Upper lobe of right lung (tissue), 1 donor: ENCODE results near the gene CCNF. TPM values are rescaled to one million over a fixed set of nuclear protein-coding genes. Genes with fewer than 3 reads are reported as not detected.
"Not testable (repeated sequence)": the region's sequence is repeated elsewhere in the genome, so short reads cannot be mapped to it uniquely, and the experiment has no call there.

Experiments
- ATAC-seq: fragments of 200-7000 bp; cut with Tn5 transposase; one replicate; pipeline ENCODE4 v1.9.1; 2020; ENCODE audit warnings: mild to moderate bottlenecking, moderate library complexity
- DNase-seq: peaks from one replicate; pipeline ENCODE4 v3.0.0-alpha.2; 2020
- H3K27ac ChIP-seq: fragments of 200-600 bp; one replicate; pipeline ENCODE4 v1.8.0; 2022
- H3K27me3 ChIP-seq: fragments of 200-600 bp; one replicate; pipeline ENCODE4 v1.8.0; 2022; ENCODE audit warnings: mild to moderate bottlenecking
- H3K36me3 ChIP-seq: fragments of 200-600 bp; one replicate; pipeline ENCODE4 v1.8.0; 2022
- H3K4me1 ChIP-seq: fragments of 200-600 bp; one replicate; pipeline ENCODE4 v1.8.0; 2022
- H3K4me3 ChIP-seq: fragments of 200-600 bp; one replicate; pipeline ENCODE4 v1.8.0; 2022; ENCODE audit warnings: mild to moderate bottlenecking
- H3K9me3 ChIP-seq: fragments of 200-600 bp; one replicate; pipeline ENCODE4 v1.8.0; 2022
- intact Hi-C: fragments of 100-400 bp; cut with DNase I; formaldehyde crosslinking; loops from one replicate; pipeline ENCODE4 v1.11.0; 2022
- long read RNA-seq: library from polyadenylated mRNA; unstranded; transcript quantifications from one replicate; pipeline ENCODE4 v2.0.0, GENCODE V29; 2021
- total RNA-seq: library from RNA; stranded (reverse); fragmentation: NEBNext Ultra II Directional; extraction: Animal tissue kit (Norgen Biotek cat#: 25700); gene quantifications from one replicate; pipeline ENCODE4 v1.2.1, GENCODE V29; 2021
- TF ChIP-seq, protein P1 (sequence below): fragments of 200-600 bp; IDR thresholded peaks from one replicate; pipeline ENCODE4 v1.8.0; 2022; ENCODE audit warnings: antibody characterized with exemption
- donor health status: DM: no; HTN: yes; CAD: no; lungs with severe emphysema.

CCNF gene, protein sequence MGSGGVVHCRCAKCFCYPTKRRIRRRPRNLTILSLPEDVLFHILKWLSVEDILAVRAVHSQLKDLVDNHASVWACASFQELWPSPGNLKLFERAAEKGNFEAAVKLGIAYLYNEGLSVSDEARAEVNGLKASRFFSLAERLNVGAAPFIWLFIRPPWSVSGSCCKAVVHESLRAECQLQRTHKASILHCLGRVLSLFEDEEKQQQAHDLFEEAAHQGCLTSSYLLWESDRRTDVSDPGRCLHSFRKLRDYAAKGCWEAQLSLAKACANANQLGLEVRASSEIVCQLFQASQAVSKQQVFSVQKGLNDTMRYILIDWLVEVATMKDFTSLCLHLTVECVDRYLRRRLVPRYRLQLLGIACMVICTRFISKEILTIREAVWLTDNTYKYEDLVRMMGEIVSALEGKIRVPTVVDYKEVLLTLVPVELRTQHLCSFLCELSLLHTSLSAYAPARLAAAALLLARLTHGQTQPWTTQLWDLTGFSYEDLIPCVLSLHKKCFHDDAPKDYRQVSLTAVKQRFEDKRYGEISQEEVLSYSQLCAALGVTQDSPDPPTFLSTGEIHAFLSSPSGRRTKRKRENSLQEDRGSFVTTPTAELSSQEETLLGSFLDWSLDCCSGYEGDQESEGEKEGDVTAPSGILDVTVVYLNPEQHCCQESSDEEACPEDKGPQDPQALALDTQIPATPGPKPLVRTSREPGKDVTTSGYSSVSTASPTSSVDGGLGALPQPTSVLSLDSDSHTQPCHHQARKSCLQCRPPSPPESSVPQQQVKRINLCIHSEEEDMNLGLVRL
- 3.6 TPM for total RNA-seq
- long read RNA-seq, full-length matches to known transcripts = 1 of 9 reads
- long read RNA-seq, partial matches to known transcripts = 6 of 9 reads
- long read RNA-seq, other reads (novel, unspliced or antisense) = 2 of 9 reads

DNA sequence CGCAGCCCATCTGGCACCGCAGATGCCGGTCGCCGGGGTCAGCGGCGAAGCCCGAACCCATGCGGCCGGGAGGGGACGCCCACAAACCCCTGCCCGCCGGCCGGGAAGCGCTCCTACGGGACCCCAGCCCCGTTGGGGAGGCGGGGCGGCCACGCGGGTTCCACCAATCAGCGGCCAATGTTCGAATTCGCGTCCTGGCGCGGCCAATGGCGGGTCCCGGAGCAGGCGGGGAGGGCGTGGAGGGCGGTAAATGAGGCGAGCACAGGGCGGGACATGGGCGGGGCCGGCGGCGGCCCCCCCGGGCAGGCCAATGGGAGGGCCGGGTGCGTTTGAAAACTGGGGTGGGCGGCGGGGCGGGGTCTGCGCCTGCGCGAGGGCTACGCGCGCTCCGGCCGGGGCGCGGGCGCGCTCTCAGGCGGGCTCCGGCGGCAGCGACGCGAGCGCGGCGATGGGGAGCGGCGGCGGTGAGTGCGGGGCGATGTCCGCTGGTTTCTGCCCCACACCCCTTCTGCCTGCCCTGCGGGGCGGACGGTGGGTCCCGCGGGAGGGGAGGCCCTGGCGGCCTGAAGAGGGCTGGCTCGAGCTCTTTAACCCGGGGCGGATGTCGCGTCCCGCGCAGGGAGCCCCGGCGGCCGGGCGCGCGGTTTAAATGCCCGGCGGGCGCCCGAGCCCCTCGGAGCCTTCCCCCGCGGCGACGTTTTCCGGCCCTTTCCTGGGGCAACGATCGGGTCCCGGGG, at the start of gene CCNF:
CCNF (plus strand) TSS at position 414 of the 737 bp plus-strand sequence; CDS start at position 449, 35 bp downstream.
- TF ChIP-seq, protein P1, sequence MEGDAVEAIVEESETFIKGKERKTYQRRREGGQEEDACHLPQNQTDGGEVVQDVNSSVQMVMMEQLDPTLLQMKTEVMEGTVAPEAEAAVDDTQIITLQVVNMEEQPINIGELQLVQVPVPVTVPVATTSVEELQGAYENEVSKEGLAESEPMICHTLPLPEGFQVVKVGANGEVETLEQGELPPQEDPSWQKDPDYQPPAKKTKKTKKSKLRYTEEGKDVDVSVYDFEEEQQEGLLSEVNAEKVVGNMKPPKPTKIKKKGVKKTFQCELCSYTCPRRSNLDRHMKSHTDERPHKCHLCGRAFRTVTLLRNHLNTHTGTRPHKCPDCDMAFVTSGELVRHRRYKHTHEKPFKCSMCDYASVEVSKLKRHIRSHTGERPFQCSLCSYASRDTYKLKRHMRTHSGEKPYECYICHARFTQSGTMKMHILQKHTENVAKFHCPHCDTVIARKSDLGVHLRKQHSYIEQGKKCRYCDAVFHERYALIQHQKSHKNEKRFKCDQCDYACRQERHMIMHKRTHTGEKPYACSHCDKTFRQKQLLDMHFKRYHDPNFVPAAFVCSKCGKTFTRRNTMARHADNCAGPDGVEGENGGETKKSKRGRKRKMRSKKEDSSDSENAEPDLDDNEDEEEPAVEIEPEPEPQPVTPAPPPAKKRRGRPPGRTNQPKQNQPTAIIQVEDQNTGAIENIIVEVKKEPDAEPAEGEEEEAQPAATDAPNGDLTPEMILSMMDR = no peak
- intact Hi-C loops = no loop called here
- DNase-seq (peak; percentile 99), ATAC-seq (peak; percentile 98)
- no peaks in the 10 kb centered on the region for H3K9me3 ChIP-seq
- H3K36me3 ChIP-seq = no peaks in the 10 kb centered on the region
- no peaks in the 10 kb centered on the region for H3K27me3 ChIP-seq
- peaks cover 13% of the 10 kb centered on the region for H3K4me1 ChIP-seq
- peak within 1 kb of the TSS; percentile 60 for H3K27ac ChIP-seq
- H3K4me3 ChIP-seq = peak within 1 kb of the TSS; percentile 82

DNA sequence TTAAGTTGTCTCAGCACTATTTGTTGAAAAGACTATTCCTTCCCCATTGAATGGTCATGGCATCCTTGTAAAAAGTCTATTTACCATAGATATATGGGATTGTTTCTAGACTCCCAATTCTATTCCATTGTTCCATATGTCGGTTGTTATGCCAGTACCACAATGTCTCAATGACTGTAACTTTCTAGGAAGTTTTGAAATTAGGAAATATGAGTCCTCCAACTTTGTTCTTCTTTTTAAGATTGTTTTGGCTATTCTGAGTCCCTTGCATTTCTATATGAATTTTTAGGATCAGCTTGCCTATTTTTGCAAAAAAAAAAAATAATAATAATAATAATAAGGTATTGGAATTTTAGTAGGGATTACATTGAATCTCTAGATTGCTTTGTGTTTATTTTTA, 45.7 kb upstream of the CCNF start:
- H3K36me3 ChIP-seq = no peaks in the 10 kb centered on the region
- TF ChIP-seq, protein P1 = no peak
- intact Hi-C loops = no loop called here
- no peaks in the 10 kb centered on the region for H3K9me3 ChIP-seq
- H3K27ac ChIP-seq = no peak overlapping the region
- ATAC-seq = no peak
- no peaks in the 10 kb centered on the region for H3K27me3 ChIP-seq
- no peak overlapping the region for H3K4me3 ChIP-seq
- no peak for DNase-seq
- H3K4me1 ChIP-seq = no peaks in the 10 kb centered on the region

DNA sequence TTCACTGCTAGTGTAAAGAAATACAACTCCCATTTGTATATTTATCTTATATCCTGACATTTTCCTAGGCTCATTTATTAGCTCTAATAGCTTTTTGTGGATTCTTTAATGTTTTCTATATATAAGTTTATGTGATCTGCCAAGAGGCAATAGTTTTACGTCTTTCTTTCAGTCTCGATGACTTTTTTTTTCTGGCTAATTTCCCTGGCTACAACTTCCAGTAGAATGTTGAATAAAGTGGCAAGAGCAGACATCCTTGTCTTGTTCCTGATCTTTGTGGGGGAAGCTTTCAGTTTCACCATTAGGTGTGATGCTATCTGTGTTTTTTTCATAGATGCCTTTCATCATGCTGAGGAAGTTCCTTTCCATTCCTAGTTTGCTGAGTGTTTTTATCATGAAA, 44.8 kb upstream of the CCNF start:
- Histone ChIP-seq H3K4me1 (no peaks in the 10 kb centered on the region), H3K4me3 (no peak overlapping the region), H3K9me3 (no peaks in the 10 kb centered on the region), H3K36me3 (no peaks in the 10 kb centered on the region), H3K27ac (no peak overlapping the region), H3K27me3 (no peaks in the 10 kb centered on the region)
- TF ChIP-seq, protein P1 = no peak
- intact Hi-C loops = no loop called here
- ATAC-seq (no peak), DNase-seq (no peak)

DNA sequence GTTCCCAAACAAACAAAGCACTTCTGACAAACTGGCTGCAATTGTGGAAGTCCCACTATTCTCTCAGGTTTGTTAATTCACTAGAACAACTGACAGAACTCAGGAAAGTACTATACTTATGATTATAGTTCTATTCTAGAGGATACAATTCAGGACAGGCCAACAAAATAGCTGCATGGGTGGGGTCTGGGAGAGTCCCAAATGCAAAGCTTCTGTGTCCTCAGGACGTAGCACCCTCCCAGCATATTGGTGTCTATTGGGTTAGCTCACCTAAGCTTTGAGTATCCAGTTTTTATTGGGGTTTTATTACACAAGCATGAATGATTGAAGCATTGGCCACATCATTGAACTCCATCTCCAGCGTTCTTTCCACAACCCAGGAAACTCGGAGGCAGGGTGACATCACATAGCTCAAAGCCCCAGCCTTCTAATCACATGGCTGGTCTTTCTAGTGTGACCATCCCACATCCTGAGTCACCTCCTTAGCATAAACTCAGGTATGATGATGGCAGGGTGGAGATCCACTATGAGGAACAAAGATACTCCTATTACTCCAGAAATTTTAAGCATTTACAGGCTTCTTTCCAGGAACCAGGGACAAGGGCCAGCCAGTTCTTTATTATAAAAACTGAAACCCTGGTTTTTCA, 43.9 kb upstream of the CCNF start:
- DNase-seq (no peak), ATAC-seq (peak; percentile 89)
- Histone ChIP-seq H3K27me3 (no peaks in the 10 kb centered on the region), H3K27ac (no peak overlapping the region), H3K36me3 (no peaks in the 10 kb centered on the region), H3K9me3 (no peaks in the 10 kb centered on the region), H3K4me3 (no peak overlapping the region), H3K4me1 (no peaks in the 10 kb centered on the region)
- intact Hi-C loops = no loop called here
- TF ChIP-seq, protein P1 = no peak

DNA sequence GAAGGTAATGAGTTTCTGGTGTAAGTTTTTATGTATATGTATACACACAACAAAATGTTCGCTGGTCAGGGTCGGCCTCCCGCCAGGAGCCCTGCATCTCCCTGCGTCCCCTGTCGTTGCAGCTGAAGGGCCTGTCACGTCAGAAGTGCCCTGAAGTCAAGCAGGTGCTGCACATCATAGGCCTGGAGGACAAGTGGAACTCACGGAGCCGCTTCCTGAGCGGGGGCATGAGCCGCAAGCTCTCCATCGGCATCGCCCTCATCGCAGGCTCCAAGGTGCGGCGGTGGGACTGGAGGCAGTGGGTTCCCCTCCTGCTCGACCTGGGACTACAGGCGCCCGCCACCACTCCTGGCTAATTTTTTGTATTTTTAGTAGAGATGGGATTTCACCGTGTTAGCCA, 43.3 kb upstream of the CCNF start:
- H3K4me3 ChIP-seq, intact Hi-C loops, H3K27me3 ChIP-seq, H3K9me3 ChIP-seq, H3K27ac ChIP-seq, H3K36me3 ChIP-seq, H3K4me1 ChIP-seq: not testable (repeated sequence)
- DNase-seq (peak; percentile 65), ATAC-seq (peak; percentile 59)
